ENCODE data around the gene CDK17.
A peak's percentile ranks its signal among the peaks of the same experiment; 100 is the strongest.

Gene CDK17

GRCh38 chr12:96271469-96272199 is 128.6 kb downstream of the CDK17 start:
- DNase-seq (ENCODE audit: low spot score): no peak
- FAIRE-seq: no peak

- DNase-seq (ENCODE audit: low spot score): no peak
- FAIRE-seq: no peak
These were observed 134.0 kb downstream of the CDK17 start for GRCh38 chr12:96266238-96266637.

GRCh38 chr12:96265836-96266235 is 134.4 kb downstream of the CDK17 start:
- no peak for FAIRE-seq
- DNase-seq (ENCODE audit: low spot score): no peak

GRCh38 chr12:96265400-96265799 is 134.8 kb downstream of the CDK17 start:
- no peak for FAIRE-seq
- no peak for DNase-seq (ENCODE audit: low spot score)

GRCh38 chr12:96263449-96263902 is 136.8 kb downstream of the CDK17 start:
- no peak for DNase-seq (ENCODE audit: low spot score)
- no peak for FAIRE-seq

- DNase-seq (ENCODE audit: low spot score): no peak
- no peak for FAIRE-seq
These were observed 138.7 kb downstream of the CDK17 start for GRCh38 chr12:96261557-96261956.

- no peak for DNase-seq (ENCODE audit: low spot score)
- no peak for FAIRE-seq
These were observed 139.6 kb downstream of the CDK17 start for GRCh38 chr12:96260644-96261043.

GRCh38 chr12:96260231-96260630 is 140.0 kb downstream of the CDK17 start:
- DNase-seq (ENCODE audit: low spot score) (no peak), FAIRE-seq (no peak)

GRCh38 chr12:96258104-96258961 is 141.9 kb downstream of the CDK17 start:
- DNase-seq (ENCODE audit: low spot score) (no peak), FAIRE-seq (no peak)

- no peak for DNase-seq (ENCODE audit: low spot score)
- no peak for FAIRE-seq
These were observed 142.6 kb downstream of the CDK17 start for GRCh38 chr12:96257550-96258103.

- DNase-seq (ENCODE audit: low spot score) (no peak), FAIRE-seq (no peak)
These were observed 143.4 kb downstream of the CDK17 start for GRCh38 chr12:96256672-96257361.

- FAIRE-seq (no peak), DNase-seq (ENCODE audit: low spot score) (no peak)
These were observed 145.2 kb downstream of the CDK17 start for GRCh38 chr12:96255077-96255476.

- no peak for DNase-seq (ENCODE audit: low spot score)
- no peak for FAIRE-seq
These were observed 150.0 kb downstream of the CDK17 start for GRCh38 chr12:96250119-96250685.

GRCh38 chr12:96249196-96250118 is 150.8 kb downstream of the CDK17 start:
- no peak for FAIRE-seq
- no peak for DNase-seq (ENCODE audit: low spot score)

- FAIRE-seq (no peak), DNase-seq (ENCODE audit: low spot score) (no peak)
These were observed 151.9 kb downstream of the CDK17 start for GRCh38 chr12:96248136-96248931.

- DNase-seq (ENCODE audit: low spot score) (peak; percentile 59), FAIRE-seq (no peak)
These were observed 152.7 kb downstream of the CDK17 start for GRCh38 chr12:96247563-96247962.

- DNase-seq (ENCODE audit: low spot score) (no peak), FAIRE-seq (no peak)
These were observed 153.2 kb downstream of the CDK17 start for GRCh38 chr12:96246926-96247505.

GRCh38 chr12:96244826-96245225 is 155.4 kb downstream of the CDK17 start:
- DNase-seq (ENCODE audit: low spot score) (no peak), FAIRE-seq (no peak)

- DNase-seq (ENCODE audit: low spot score) (no peak), FAIRE-seq (no peak)
These were observed 157.6 kb downstream of the CDK17 start for GRCh38 chr12:96242597-96242996.
